K562 (cell line): ENCODE data around the gene APBB2. TPM values are rescaled to one million over a fixed set of nuclear protein-coding genes. Genes with fewer than 3 reads are reported as not detected.

Experiments used
- ATAC-seq: fragments of 200-7000 bp; cut with Tn5 transposase; 3 replicates; pipeline ENCODE4 v1.9.1; 2020; ENCODE audit warnings: moderate library complexity
- BruUV-seq: library from RNA; stranded (reverse); fragments of 400-500 nt; replicated peaks from 2 replicates; lab custom pipeline; 2021; lab: Mats Ljungman, UMichigan
- CTCF ChIA-PET: fragments of 300-600 bp; formaldehyde crosslinking; extraction: SDS; loops from one replicate; lab custom pipeline; 2021; ENCODE audit warnings: low intra/inter-chr PET ratio; lab: Yijun Ruan, JAX
- POLR2A ChIA-PET: fragments of 300-600, 350-650 bp; sonication (Branson Sonifier 250); formaldehyde crosslinking; extraction: SDS; loops from one replicate; lab custom pipeline; 2021; ENCODE audit warnings: antibody characterized with exemption, inconsistent platforms; lab: Yijun Ruan, JAX
- DNase-seq, 4 experiments: peaks; one replicate each; pipeline versions ENCODE4 v3.0.0 to v3.0.0-alpha.2; 2011 to 2018; ENCODE audit warnings: low spot score in 3 of 4, mixed read lengths in 3 of 4; ENCODE audit errors: extremely low read depth in 1 of 4
- FAIRE-seq: peaks from 2 replicates; lab custom pipeline; 2011; peaks lifted over from hg19 to GRCh38; lab: Jason Lieb, UNC
- H2AFZ ChIP-seq: 2 replicates; pipeline ENCODE4 v1.6.0; 2011; ENCODE audit warnings: low read depth, low read length, control low read depth, inconsistent platforms
- H3K27ac ChIP-seq: fragments of 200-600 bp; 3 replicates; pipeline ENCODE4 v1.8.0; 2011; ENCODE audit warnings: low read depth, mild to moderate bottlenecking, control low read depth, inconsistent platforms, low read length, moderate library complexity, mixed read lengths; ENCODE audit errors: extremely low read depth
- H3K27me3 ChIP-seq, 2 experiments: fragments of 300-600 bp in 1 of 2; 2 replicates in 1 of 2; 3 replicates in 1 of 2; pipeline versions ENCODE4 v1.6.0 to v1.8.0; 2011; ENCODE audit warnings: inconsistent platforms in 2 of 2, low read length in 2 of 2, mild to moderate bottlenecking in 1 of 2, mixed read lengths in 1 of 2, moderate library complexity in 1 of 2; ENCODE audit not compliant: control insufficient read depth in 2 of 2, insufficient read depth in 2 of 2
- H3K36me3 ChIP-seq: fragments of 300-600 bp; 3 replicates; pipeline ENCODE4 v1.8.0; 2011; ENCODE audit warnings: mild to moderate bottlenecking, low read length, inconsistent platforms; ENCODE audit not compliant: control insufficient read depth, insufficient read depth
- H3K4me1 ChIP-seq, 2 experiments: fragments of 200-600 bp in 1 of 2; replicated peaks in 1 of 2; 2 replicates in 1 of 2; 3 replicates in 1 of 2; pipeline versions ENCODE4 v1.5.1 to v1.8.0; 2011; ENCODE audit warnings: inconsistent platforms in 2 of 2, low read length in 2 of 2, mild to moderate bottlenecking in 1 of 2, mixed read lengths in 1 of 2, moderate library complexity in 1 of 2; ENCODE audit not compliant: control insufficient read depth in 2 of 2, insufficient read depth in 2 of 2
- H3K4me2 ChIP-seq: 2 replicates; pipeline ENCODE4 v1.6.1; 2011; ENCODE audit warnings: low read length, control low read depth, inconsistent platforms, mixed read lengths; ENCODE audit not compliant: insufficient read depth
- H3K4me3 ChIP-seq: fragments of 200-600 bp; sonication (generic), shearing (Covaris generic); 2 replicates; pipeline ENCODE4 v1.5.1; 2016; ENCODE audit warnings: control low read depth, inconsistent platforms
- H3K79me2 ChIP-seq: fragments of 200-600 bp; 3 replicates; pipeline ENCODE4 v1.8.0; 2011; ENCODE audit warnings: low read length, inconsistent platforms; ENCODE audit not compliant: control insufficient read depth, insufficient read depth
- H3K9ac ChIP-seq, 2 experiments: 2 replicates each; pipeline versions ENCODE4 v1.6.0 to v1.6.1; 2011; ENCODE audit warnings: low read depth in 2 of 2, low read length in 2 of 2, control low read depth in 1 of 2, inconsistent platforms in 1 of 2, mild to moderate bottlenecking in 1 of 2, mixed read lengths in 1 of 2; ENCODE audit not compliant: insufficient read depth in 1 of 2
- H3K9me1 ChIP-seq: one replicate; pipeline ENCODE4 v1.6.0; 2011; ENCODE audit warnings: inconsistent platforms, mild to moderate bottlenecking, low read length, moderate library complexity; ENCODE audit not compliant: control insufficient read depth, insufficient read depth
- H3K9me3 ChIP-seq: replicated peaks from 2 replicates; pipeline ENCODE4 v1.5.1; 2011; ENCODE audit warnings: low read depth, low read length, inconsistent platforms; ENCODE audit not compliant: control insufficient read depth, insufficient read depth
- H4K20me1 ChIP-seq: replicated peaks from 2 replicates; pipeline ENCODE4 v1.6.1; 2011; ENCODE audit warnings: low read length, inconsistent platforms, mixed read lengths; ENCODE audit not compliant: control insufficient read depth, insufficient read depth
- CBFA2T3 ChIP-seq: fragments of 450-650 bp; IDR thresholded peaks from 2 replicates; pipeline ENCODE4 v1.6.1; 2017
- CUX1 ChIP-seq: fragments of 200-800 bp; sonication (Bioruptor generic); IDR thresholded peaks from 2 replicates; pipeline ENCODE4 v1.6.1; 2016; ENCODE audit warnings: missing genetic modification characterization, missing compliant biosample characterization
- ELF1 ChIP-seq: fragments of 200-800 bp; sonication (Bioruptor generic); IDR thresholded peaks from 2 replicates; pipeline ENCODE4 v1.6.1; 2016; ENCODE audit warnings: missing genetic modification characterization, missing compliant biosample characterization
- GTF2F1 ChIP-seq: IDR thresholded peaks from 2 replicates; pipeline ENCODE4 v1.6.1; 2011; ENCODE audit warnings: low read depth, low read length, improper control_type of control experiment
- HSF4 ChIP-seq: fragments of 250-450 bp; sonication (Bioruptor Pico); IDR thresholded peaks from 2 replicates; pipeline ENCODE4 v2.1.2; 2022; ENCODE audit warnings: mild to moderate bottlenecking, moderate library complexity, borderline replicate concordance
- KDM1A ChIP-seq, 2 experiments: fragments of 450-650 bp; IDR thresholded peaks; 2 replicates each; pipeline ENCODE4 v1.6.1; 2016; ENCODE audit warnings: mild to moderate bottlenecking in 2 of 2
- L3MBTL2 ChIP-seq: fragments of 450-650 bp; IDR thresholded peaks from 2 replicates; pipeline ENCODE4 v1.6.1; 2016; ENCODE audit warnings: mild to moderate bottlenecking, moderate library complexity
- MAFK ChIP-seq: IDR thresholded peaks from 2 replicates; pipeline ENCODE4 v1.6.1; 2011; ENCODE audit warnings: low read length, improper control_type of control experiment
- MAX ChIP-seq: sonication (generic); formaldehyde crosslinking; IDR thresholded peaks from 2 replicates; pipeline ENCODE4 v1.9.0; 2022; ENCODE audit warnings: mild to moderate bottlenecking, missing genetic modification reagents
- MLLT1 ChIP-seq, 2 experiments: fragments of 450-650 bp; IDR thresholded peaks; 2 replicates each; pipeline ENCODE4 v1.6.1; 2016
- MYNN ChIP-seq, 2 experiments: sonication (generic); formaldehyde crosslinking in 1 of 2; IDR thresholded peaks; 2 replicates each; pipeline versions ENCODE4 v1.5.0 to v1.6.1; 2016 to 2020; ENCODE audit warnings: antibody characterized with exemption in 1 of 2, missing genetic modification reagents in 1 of 2
- NONO ChIP-seq, 2 experiments: fragments of 200-400 bp in 1 of 2; fragments of 450-650 bp in 1 of 2; formaldehyde crosslinking in 1 of 2; IDR thresholded peaks; 2 replicates each; pipeline ENCODE4 v1.6.1; 2017; ENCODE audit warnings: low read depth in 2 of 2, mild to moderate bottlenecking in 2 of 2, moderate library complexity in 2 of 2, low read length in 1 of 2
- PML ChIP-seq: IDR thresholded peaks from 2 replicates; pipeline ENCODE4 v1.6.1; 2012; ENCODE audit warnings: low read length, inconsistent platforms
- PREB ChIP-seq: sonication (generic); formaldehyde crosslinking; IDR thresholded peaks from 2 replicates; pipeline ENCODE4 v1.8.1; 2023; ENCODE audit warnings: mild to moderate bottlenecking, missing genetic modification reagents
- ZEB2 ChIP-seq: fragments of 450-650 bp; IDR thresholded peaks from 2 replicates; pipeline ENCODE4 v1.6.1; 2016
- WGBS: fragments of 100-300 bp; shearing (Covaris generic); methylation state at CpG from one replicate; pipeline ENCODE4 v1.1.6; 2016; ENCODE audit warnings: low coverage, mixed read lengths; ENCODE audit not compliant: insufficient coverage; ENCODE audit errors: missing lambda C conversion rate; 5-methylcytosine and 5-hydroxymethylcytosine counted together
- in situ Hi-C: fragments of 300-500 bp; cut with MboI; formaldehyde crosslinking; loops from 4 replicates; pipeline ENCODE4 v1.15.0; 2018; ENCODE audit warnings: inconsistent platforms, mixed read lengths
- intact Hi-C: fragments of 100-400 bp; cut with micrococcal nuclease; formaldehyde crosslinking; loops from 2 replicates; pipeline ENCODE4 v1.14.2; 2022
- polyA plus RNA-seq, 8 experiments: library from polyadenylated mRNA; depleted of rRNA in 4 of 8; stranded (reverse) in 5 of 8; unstranded in 3 of 8; fragments of >200 nt; fragmentation: Nextera tagmentation in 2 of 8; fragmentation: Illumina TruSeq in 1 of 8; extraction: Ambion mirVana in 2 of 8; extraction: Trizol in 1 of 8; gene quantifications; 2 replicates each; pipeline versions ENCODE4 v1.2.1 to v1.2.3, GENCODE V29; 2011 to 2014; ENCODE audit warnings: inconsistent platforms in 1 of 8, missing spikeins in 1 of 8
- total RNA-seq, 7 experiments: library from RNA; depleted of rRNA in 6 of 7; stranded (reverse); fragments of >200 nt in 6 of 7; fragmentation: Illumina TruSeq in 2 of 7; extraction: Trizol in 2 of 7; gene quantifications; 2 replicates each; pipeline versions ENCODE4 v1.2.1 to v1.2.3, GENCODE V29; 2011 to 2021; ENCODE audit warnings: low replicate concordance in 1 of 7

APBB2 gene
- total and polyA plus RNA-seq, 9 of the 15 experiments (the other 6 are each of a cell fraction or from before 2014, with no cell fraction given), result 0.08 to 2.1 (median 1.4) TPM

- no peak for TF ChIP-seq ELF1 (tag)
- TF ChIP-seq, all 486 proteins: peak for 0
These were observed 335.7 kb downstream of the APBB2 start (continued) for GRCh38 chr4:40878548-40879055.

- CTCF ChIA-PET, result no interaction called here
- Histone ChIP-seq H3K79me2 (no peaks in the 10 kb centered on the region), H3K27ac (no peak overlapping the region), H3K27me3 (peaks cover 5 to 8% of the 10 kb centered on the region in 2 experiments; a peak in 4 of 5 replicates), H3K4me3 (no peak overlapping the region)
- POLR2A ChIA-PET, result no interaction called here
- BruUV-seq, result no TSS peak
- DNase-seq (no peak), ATAC-seq (no peak)
- intact Hi-C loops, result no loop called here
- in situ Hi-C loops, result no loop called here
- TF ChIP-seq NONO (IDR thresholded peaks at IDR 0.05; ENCODE audit: low read depth in 2 of 2, low read length in 1 of 2) (no peak), MAX (no peak), MAFK (no peak), CBFA2T3 (no peak), MLLT1 (IDR thresholded peaks at IDR 0.05) (no peak), PREB (CRISPR knock-in tag) (no peak), GTF2F1 (no peak), KDM1A (IDR thresholded peaks at IDR 0.05) (no peak), PML (no peak), MYNN (IDR thresholded peaks at IDR 0.05) (no peak), MYNN (CRISPR knock-in tag; IDR thresholded peaks at IDR 0.05) (no peak), ZEB2 (no peak), L3MBTL2 (no peak), CUX1 (CRISPR knock-in tag) (no peak), HSF4 (no peak)
- TF ChIP-seq, all 486 proteins: peak for 0
- Histone ChIP-seq H3K4me2 (no peak overlapping the region), H4K20me1 (no peaks in the 10 kb centered on the region), H3K9me3 (no peaks in the 10 kb centered on the region), H3K9me1 (no peaks in the 10 kb centered on the region), H3K36me3 (no peaks in the 10 kb centered on the region), H2AFZ (no peak overlapping the region), H3K9ac (no peak overlapping the region), H3K4me1 (no peaks in the 10 kb centered on the region)
- FAIRE-seq, result no peak
- WGBS, result 3% methylated on average over 6 of the region's 6 CpGs
These were observed 337.3 kb downstream of the APBB2 start for GRCh38 chr4:40877081-40877480.
